GM23248 (cell line): ENCODE results near the gene CDV3. TPM values are rescaled to one million over a fixed set of nuclear protein-coding genes. Genes with fewer than 3 reads are reported as not detected.
A peak's percentile ranks its signal among the peaks of the same experiment; 100 is the strongest.

Source experiments
- DNase-seq: peaks from one replicate; pipeline ENCODE4 v3.0.0-alpha.2; 2015
- H2AFZ ChIP-seq: fragments of 200-600 bp; sonication (generic); 2 replicates; pipeline ENCODE4 v1.6.1; 2016; ENCODE audit warnings: antibody characterized with exemption
- H3F3A ChIP-seq: fragments of 200-600 bp; sonication (generic); 2 replicates; pipeline ENCODE4 v1.6.1; 2016; ENCODE audit warnings: mild to moderate bottlenecking, antibody characterized with exemption, mixed run types; ENCODE audit not compliant: insufficient read depth
- H3K27ac ChIP-seq: fragments of 200-600 bp; sonication (generic); 2 replicates; pipeline ENCODE4 v1.5.1; 2016; ENCODE audit warnings: mild to moderate bottlenecking
- H3K27me3 ChIP-seq: fragments of 200-600 bp; sonication (generic); replicated peaks from 2 replicates; pipeline ENCODE4 v1.6.1; 2016; ENCODE audit warnings: mild to moderate bottlenecking; ENCODE audit not compliant: insufficient read depth
- H3K36me3 ChIP-seq: fragments of 200-600 bp; sonication (generic); 2 replicates; pipeline ENCODE4 v1.6.1; 2016; ENCODE audit warnings: low read depth, mild to moderate bottlenecking
- H3K4me1 ChIP-seq: fragments of 200-600 bp; sonication (generic); 2 replicates; pipeline ENCODE4 v1.6.1; 2016; ENCODE audit warnings: mild to moderate bottlenecking; ENCODE audit not compliant: insufficient read depth
- H3K4me2 ChIP-seq: fragments of 200-600 bp; sonication (generic); one replicate; pipeline ENCODE4 v1.6.1; 2016; ENCODE audit warnings: mild to moderate bottlenecking; ENCODE audit not compliant: unreplicated experiment
- H3K4me3 ChIP-seq: fragments of 200-600 bp; sonication (generic); 2 replicates; pipeline ENCODE4 v1.5.1; 2016; ENCODE audit warnings: mild to moderate bottlenecking
- H3K79me2 ChIP-seq: fragments of 200-600 bp; sonication (generic); 2 replicates; pipeline ENCODE4 v1.6.1; 2016; ENCODE audit warnings: mild to moderate bottlenecking; ENCODE audit not compliant: insufficient read depth
- H3K9ac ChIP-seq: fragments of 200-600 bp; sonication (generic); 2 replicates; pipeline ENCODE4 v1.6.1; 2016; ENCODE audit warnings: mild to moderate bottlenecking
- H3K9me2 ChIP-seq: fragments of 200-600 bp; sonication (generic); 2 replicates; pipeline ENCODE4 v1.6.1; 2016; ENCODE audit warnings: mixed run types, mild to moderate bottlenecking, moderate library complexity; ENCODE audit not compliant: insufficient read depth
- H3K9me3 ChIP-seq: fragments of 200-600 bp; sonication (generic); one replicate; pipeline ENCODE4 v1.6.1; 2017; ENCODE audit warnings: low read depth
- H4K20me1 ChIP-seq: fragments of 200-600 bp; sonication (generic); 2 replicates; pipeline ENCODE4 v1.6.0; 2016; ENCODE audit not compliant: insufficient read depth
- EZH2 ChIP-seq: fragments of 200-600 bp; sonication (generic); IDR thresholded peaks from 2 replicates; pipeline ENCODE4 v1.6.1; 2018; ENCODE audit warnings: antibody characterized with exemption, mild to moderate bottlenecking; ENCODE audit not compliant: insufficient read depth, poor library complexity, severe bottlenecking
- EZH2phosphoT487 ChIP-seq: fragments of 200-600 bp; sonication (generic); IDR thresholded peaks from 2 replicates; pipeline ENCODE4 v1.6.1; 2018; ENCODE audit warnings: antibody characterized with exemption, moderate library complexity, mild to moderate bottlenecking, low read depth; ENCODE audit not compliant: insufficient read depth
- WGBS, 2 experiments: methylation state at CpG; one replicate each; pipeline ENCODE4 v1.1.6; 2015 to 2017; ENCODE audit warnings: low lambda C conversion rate in 2 of 2, low coverage in 1 of 2; ENCODE audit errors: missing lambda C conversion rate in 2 of 2; 5-methylcytosine and 5-hydroxymethylcytosine counted together
- in situ Hi-C: fragments of 300-500 bp; cut with MboI; formaldehyde crosslinking; loops from 2 replicates; pipeline ENCODE4 v1.15.0; 2020
- polyA plus RNA-seq: library from polyadenylated mRNA; unstranded; fragments of >200 nt; fragmentation: Nextera tagmentation; extraction: Ambion mirVana; gene quantifications from 2 replicates; pipeline ENCODE4 v1.2.1, GENCODE V29; 2016
- total RNA-seq: library from RNA; depleted of rRNA; stranded (reverse); fragments of >200 nt; shearing (Covaris generic); gene quantifications from 2 replicates; pipeline ENCODE4 v1.2.3, GENCODE V29; 2014

CDV3 gene
- total and polyA plus RNA-seq, 2 experiments from 2014 or later, result 37.0 to 155 TPM

DNA sequence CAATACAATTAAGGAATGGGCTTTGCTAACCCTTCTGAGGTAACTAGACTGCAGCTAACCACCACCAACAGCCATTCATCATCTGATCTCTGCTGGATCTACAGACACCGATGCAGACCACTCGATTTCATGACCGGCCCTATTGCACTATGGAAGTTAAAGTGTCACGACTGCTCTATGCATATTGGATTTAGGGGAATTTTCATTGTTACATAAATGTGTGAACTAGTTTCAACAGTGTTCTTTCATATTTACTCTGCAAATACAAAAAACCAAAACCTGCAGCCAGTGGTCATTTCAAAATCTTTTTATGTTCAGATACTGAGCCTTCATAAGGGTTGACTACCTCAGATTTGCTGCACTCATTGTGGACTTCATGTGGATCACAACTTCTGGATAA, 14.5 kb downstream of the CDV3 start:
- Histone ChIP-seq H2AFZ (no peak overlapping the region), H3K9ac (no peak overlapping the region), H3F3A (peaks cover 97% of the 10 kb centered on the region), H3K4me3 (no peak overlapping the region), H3K36me3 (peaks cover 69% of the 10 kb centered on the region), H3K4me1 (peaks cover 73% of the 10 kb centered on the region), H3K79me2 (peaks cover 63% of the 10 kb centered on the region), H3K27ac (peak overlapping the region; percentile 7; the same call in 1 of the 2 replicates), H3K9me3 (no peaks in the 10 kb centered on the region), H3K4me2 (no peak overlapping the region), H3K27me3 (no peaks in the 10 kb centered on the region), H4K20me1 (peaks cover 5% of the 10 kb centered on the region; the same call in 1 of the 2 replicates), H3K9me2 (no peaks in the 10 kb centered on the region)
- DNase-seq, result no peak
- 91 to 92% methylated on average over 4 of the region's 4 CpGs for WGBS, 2 experiments
- TF ChIP-seq EZH2phosphoT487 (no peak), EZH2 (no peak)
- in situ Hi-C loops, result no loop called here

DNA sequence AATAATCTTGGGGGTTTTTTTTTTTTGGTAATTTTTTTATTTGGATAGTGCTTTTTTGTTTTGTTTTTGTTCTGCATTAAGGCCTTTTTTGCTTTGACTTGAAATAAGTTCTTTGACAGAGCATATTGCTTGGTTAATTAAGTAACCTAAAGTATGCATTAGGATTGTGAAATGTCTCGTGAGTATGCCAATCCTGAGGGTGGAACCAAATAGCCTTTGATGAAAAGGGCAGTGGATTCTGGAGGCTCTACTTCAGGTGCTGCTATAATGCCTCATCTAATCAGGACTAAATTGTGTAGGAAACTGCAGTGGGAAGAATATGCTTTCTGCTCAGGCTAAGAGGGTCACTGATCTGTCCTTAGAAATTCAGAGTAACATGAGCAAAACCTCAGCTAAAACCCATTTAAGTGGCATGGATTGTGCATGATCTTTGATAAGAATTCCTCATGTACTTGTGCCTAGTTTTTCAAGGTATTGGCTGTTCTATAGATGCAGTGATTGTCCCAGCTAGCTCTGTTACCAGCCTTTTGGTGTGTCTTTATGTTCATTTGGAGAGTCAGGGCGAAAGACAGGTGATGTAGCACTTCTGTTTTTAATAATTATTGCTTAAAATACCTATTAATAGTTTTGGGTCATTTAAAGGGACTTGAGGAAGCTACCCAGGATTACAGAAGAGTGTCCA, 15.4 kb downstream of the CDV3 start:
- no peaks in the 10 kb centered on the region for H3K27me3 ChIP-seq
- H2AFZ ChIP-seq, result no peak overlapping the region
- DNase-seq, result peak; percentile 45
- WGBS, 2 experiments, result 57 to 66% methylated on average over 2 of the region's 2 CpGs
- H3K9me2 ChIP-seq, result no peaks in the 10 kb centered on the region
- in situ Hi-C loops, result no loop called here
- peak overlapping the region; percentile 2; the same call in 1 of the 2 replicates for H3K9ac ChIP-seq
- peak overlapping the region; percentile 33 for H3K27ac ChIP-seq
- H3K4me2 ChIP-seq, result peak overlapping the region; percentile 1
- TF ChIP-seq EZH2phosphoT487 (no peak), EZH2 (no peak)
- H4K20me1 ChIP-seq, result peaks cover 5% of the 10 kb centered on the region; the same call in 1 of the 2 replicates
- H3K36me3 ChIP-seq, result peaks cover 60% of the 10 kb centered on the region
- H3F3A ChIP-seq, result peaks cover 98% of the 10 kb centered on the region
- H3K79me2 ChIP-seq, result peaks cover 54% of the 10 kb centered on the region
- H3K4me3 ChIP-seq, result no peak overlapping the region
- peaks cover 75% of the 10 kb centered on the region for H3K4me1 ChIP-seq
- no peaks in the 10 kb centered on the region for H3K9me3 ChIP-seq

DNA sequence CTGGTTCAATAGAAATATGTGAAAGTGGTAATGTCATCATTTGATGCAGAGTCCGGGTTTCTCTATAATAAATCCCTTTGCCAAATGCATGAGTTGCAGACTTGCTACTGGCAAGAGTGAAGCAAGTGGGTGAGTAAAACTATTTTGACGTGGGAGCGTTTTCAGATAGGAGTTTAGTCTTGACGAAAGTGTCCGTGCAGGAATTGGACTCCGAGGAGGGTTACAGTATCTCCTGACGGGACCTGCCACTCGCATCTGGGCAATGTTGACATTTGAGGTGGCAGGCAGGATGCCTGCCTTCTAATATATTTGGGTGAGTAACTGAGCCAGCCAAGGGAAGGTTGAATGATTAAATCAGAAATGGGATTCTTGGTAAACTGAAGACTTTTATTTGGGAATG, 16.0 kb downstream of the CDV3 start:
- TF ChIP-seq EZH2 (no peak), EZH2phosphoT487 (no peak)
- H3K4me3 ChIP-seq, result no peak overlapping the region
- H3K27me3 ChIP-seq, result no peaks in the 10 kb centered on the region
- H3K4me1 ChIP-seq, result peaks cover 76% of the 10 kb centered on the region
- peak overlapping the region; percentile 46; the same call in 1 of the 2 replicates for H3K27ac ChIP-seq
- WGBS, 2 experiments, result 72 to 74% methylated on average over 8 of the region's 8 CpGs
- peaks cover 55% of the 10 kb centered on the region for H3K36me3 ChIP-seq
- no peak overlapping the region for H2AFZ ChIP-seq
- peaks cover 5% of the 10 kb centered on the region; the same call in 1 of the 2 replicates for H4K20me1 ChIP-seq
- H3K79me2 ChIP-seq, result peaks cover 48% of the 10 kb centered on the region
- no peak overlapping the region for H3K9ac ChIP-seq
- H3F3A ChIP-seq, result peaks cover 97% of the 10 kb centered on the region
- no peaks in the 10 kb centered on the region for H3K9me3 ChIP-seq
- peak; percentile 5 for DNase-seq
- in situ Hi-C loops, result no loop called here
- H3K9me2 ChIP-seq, result no peaks in the 10 kb centered on the region
- no peak overlapping the region for H3K4me2 ChIP-seq

DNA sequence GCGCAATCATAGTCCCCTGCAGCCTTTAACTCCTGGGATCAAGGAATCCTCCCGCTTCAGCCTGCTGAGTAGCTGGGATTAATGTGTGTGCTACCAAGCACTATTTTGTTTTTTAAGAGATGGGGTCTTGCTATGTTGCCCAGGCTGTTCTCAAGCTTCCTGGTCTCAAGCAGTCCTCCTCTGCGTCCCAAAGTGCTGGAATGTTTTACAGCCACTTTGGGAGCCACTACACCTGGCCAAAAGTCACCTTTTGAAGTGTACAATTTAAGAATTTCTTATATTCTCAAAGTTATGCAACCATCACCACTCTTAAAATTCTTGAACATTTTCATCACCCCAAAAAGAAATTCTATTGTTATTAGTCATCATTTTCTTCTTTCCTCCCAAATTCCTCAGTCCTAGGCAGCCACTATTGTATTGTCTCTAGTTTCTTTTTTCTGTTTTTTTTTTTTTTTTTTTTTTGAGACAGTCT, 17.8 kb downstream of the CDV3 start:
- peak; percentile 82 for DNase-seq
- no peak for TF ChIP-seq EZH2
- TF ChIP-seq EZH2phosphoT487, result no peak
- Histone ChIP-seq H3K36me3 (peaks cover 38% of the 10 kb centered on the region), H3K4me1 (peaks cover 84% of the 10 kb centered on the region), H2AFZ (no peak overlapping the region), H3K9ac (no peak overlapping the region), H3F3A (peaks cover 97% of the 10 kb centered on the region), H4K20me1 (0 out of 2 replicates have a peak, but pooled peaks cover 5% of the 10 kb centered on the region), H3K79me2 (peaks cover 30% of the 10 kb centered on the region), H3K4me2 (peak overlapping the region; percentile 50), H3K9me2 (no peaks in the 10 kb centered on the region), H3K27me3 (no peaks in the 10 kb centered on the region), H3K9me3 (no peaks in the 10 kb centered on the region), H3K4me3 (no peak overlapping the region), H3K27ac (peak overlapping the region; percentile 46)
- in situ Hi-C loops, result no loop called here
- WGBS, 2 experiments, result 52 to 53% methylated on average over 3 of the region's 3 CpGs
